GM12875 (cell line): ENCODE results near the gene TBCCD1.
A peak's percentile ranks its signal among the peaks of the same experiment; 100 is the strongest.
"Not testable (repeated sequence)": the region's sequence is repeated elsewhere in the genome, so short reads cannot be mapped to it uniquely, and the experiment has no call there.

Experiments
- H3K4me3 ChIP-seq: one replicate; pipeline ENCODE4 v1.5.1; 2011; ENCODE audit warnings: low read depth, low read length, control low read depth
- CTCF ChIP-seq: IDR thresholded peaks from 2 replicates; pipeline ENCODE4 v1.5.1; 2011; ENCODE audit warnings: low read depth, mild to moderate bottlenecking, control low read depth, inconsistent platforms, low read length, moderate library complexity, borderline replicate concordance; ENCODE audit not compliant: insufficient read depth

Gene TBCCD1

DNA sequence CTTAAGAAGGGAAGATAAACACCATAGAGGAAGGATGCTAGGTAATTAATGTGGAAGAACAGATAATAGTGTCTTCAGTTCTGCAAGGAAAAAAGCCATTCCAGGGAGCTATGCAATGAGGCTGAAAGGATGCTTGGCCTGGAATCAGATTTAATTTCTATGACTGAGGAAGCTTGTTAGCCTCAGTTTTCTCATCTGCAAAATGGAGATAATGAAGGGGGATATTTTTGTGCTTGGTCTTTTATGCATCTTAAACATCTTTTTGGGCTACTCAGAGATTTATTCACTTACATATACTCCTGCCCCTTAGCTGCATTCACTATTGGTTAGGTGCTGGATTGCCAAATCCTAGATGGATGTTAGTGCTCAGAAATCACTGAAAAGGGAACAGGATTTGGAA lies 20.0 kb upstream of the TBCCD1 start:
- TF ChIP-seq CTCF: no peak
- H3K4me3 ChIP-seq: no peak overlapping the region

- not testable (repeated sequence) for H3K4me3 ChIP-seq
Observed at GRCh38 chr3:186586245-186586644, 19.1 kb upstream of the TBCCD1 start.

DNA sequence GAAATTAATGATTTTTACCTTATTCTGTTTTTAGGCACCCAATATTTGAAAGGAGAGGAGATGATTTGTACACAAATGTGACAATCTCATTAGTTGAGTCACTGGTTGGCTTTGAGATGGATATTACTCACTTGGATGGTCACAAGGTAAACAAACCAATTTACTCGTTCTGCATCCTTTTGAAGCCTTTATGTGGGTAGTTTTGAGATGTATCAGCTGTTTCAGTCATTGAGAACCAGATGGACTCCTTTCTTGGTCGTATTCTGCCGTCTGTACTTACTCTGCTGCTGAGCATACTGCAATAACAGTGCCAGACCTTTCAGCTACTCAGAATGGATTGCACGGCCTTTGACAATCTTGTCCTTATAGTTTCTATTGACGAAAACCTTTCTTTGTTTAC lies 16.7 kb upstream of the TBCCD1 start:
- H3K4me3 ChIP-seq: no peak overlapping the region
- TF ChIP-seq CTCF: no peak

DNA sequence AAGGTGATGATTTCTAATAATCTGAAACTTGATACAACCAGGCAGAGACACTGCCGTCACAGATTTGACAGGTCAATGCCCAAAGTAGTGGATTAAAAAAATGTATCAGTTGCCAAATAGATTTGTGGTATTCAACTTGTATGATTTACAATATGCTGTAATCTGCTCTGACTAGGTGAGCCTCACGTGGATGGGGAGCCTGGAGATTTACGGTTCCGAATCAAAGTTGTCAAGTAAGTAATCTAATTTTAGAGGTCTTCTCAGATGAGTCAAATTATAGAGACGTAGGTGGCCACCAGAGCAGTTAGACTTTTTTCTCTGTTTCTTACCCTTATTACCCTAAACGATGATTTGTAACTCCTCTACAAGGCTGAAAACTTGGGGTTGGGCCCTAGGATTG lies 15.4 kb upstream of the TBCCD1 start:
- H3K4me3 ChIP-seq: no peak overlapping the region
- no peak for TF ChIP-seq CTCF

DNA sequence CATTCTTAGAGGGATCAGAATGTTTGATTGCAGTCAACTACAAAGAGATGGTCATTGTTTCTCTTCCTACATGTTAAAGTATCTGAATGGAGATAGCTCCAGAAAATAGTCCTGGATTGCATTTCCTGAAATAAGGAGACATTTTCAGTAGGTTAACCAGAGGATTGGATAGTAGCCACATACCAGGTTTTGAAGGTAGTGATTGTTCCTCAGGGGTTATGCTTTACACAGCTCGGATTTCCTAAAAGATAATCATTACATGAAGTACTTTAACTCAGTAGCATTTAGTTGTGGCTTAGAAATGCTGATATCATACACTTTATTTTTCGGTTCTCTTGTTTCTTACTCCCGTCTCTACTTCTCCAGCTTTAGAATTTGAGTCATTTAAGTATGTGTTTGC lies 13.6 kb upstream of the TBCCD1 start:
- no peak overlapping the region for H3K4me3 ChIP-seq
- no peak for TF ChIP-seq CTCF

GRCh38 chr3:186577521-186577920 lies 10.4 kb upstream of the TBCCD1 start:
- no peak overlapping the region for H3K4me3 ChIP-seq
- TF ChIP-seq CTCF: no peak

GRCh38 chr3:186571644-186572013 lies 4.5 kb upstream of the TBCCD1 start:
- H3K4me3 ChIP-seq: no peak overlapping the region
- TF ChIP-seq CTCF: no peak

DNA sequence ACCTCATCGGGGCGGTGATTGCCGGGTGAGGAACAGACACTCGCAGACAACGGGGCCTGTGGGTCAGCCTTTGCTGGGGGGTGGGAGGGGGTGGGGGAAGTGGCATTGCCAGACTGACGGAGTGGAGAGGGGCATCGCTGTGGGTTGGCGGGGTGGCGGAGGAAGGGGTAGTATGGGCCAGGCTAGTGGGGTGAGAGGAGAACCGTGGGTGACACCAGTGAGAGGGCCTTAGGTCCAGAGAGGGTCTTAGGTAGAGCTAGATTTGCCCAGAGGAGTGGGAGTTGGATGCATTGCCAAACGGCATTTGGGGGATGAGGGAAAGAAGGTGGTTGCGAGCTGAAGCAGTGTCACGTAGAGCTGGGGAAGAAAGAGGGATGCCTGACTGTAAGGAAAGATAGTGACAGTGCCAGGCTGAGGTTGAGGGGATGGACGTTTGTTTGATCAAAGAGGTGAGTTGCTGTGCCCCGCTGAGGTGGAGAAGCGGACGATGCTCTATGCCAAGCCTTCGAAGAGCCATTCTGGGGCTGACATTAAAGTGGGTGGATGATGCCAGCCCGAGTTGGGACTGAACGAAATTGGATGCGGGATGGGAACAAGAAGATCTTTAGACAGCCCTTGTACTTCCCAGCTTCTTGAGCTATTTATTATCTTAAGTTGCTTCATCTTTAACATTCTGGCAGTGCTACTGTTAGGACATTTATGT lies 4.0 kb upstream of the TBCCD1 start:
- TF ChIP-seq CTCF: no peak
- H3K4me3 ChIP-seq: peak overlapping the region; percentile 99
